NCI-H69 (cell line): ENCODE measurements around the gene PACRGL.

Experiments
- DNase-seq: peaks from one replicate; lab custom pipeline; 2025; lab: John Stamatoyannopoulos, UW

Gene PACRGL

GRCh38 chr4:20700007-20700761 is at the start of gene PACRGL:
Gene PACRGL (plus strand): TSS chr4:20700458. CDS start chr4:20704482, 4,024 bp downstream.
- peak; percentile 97 for DNase-seq

DNA sequence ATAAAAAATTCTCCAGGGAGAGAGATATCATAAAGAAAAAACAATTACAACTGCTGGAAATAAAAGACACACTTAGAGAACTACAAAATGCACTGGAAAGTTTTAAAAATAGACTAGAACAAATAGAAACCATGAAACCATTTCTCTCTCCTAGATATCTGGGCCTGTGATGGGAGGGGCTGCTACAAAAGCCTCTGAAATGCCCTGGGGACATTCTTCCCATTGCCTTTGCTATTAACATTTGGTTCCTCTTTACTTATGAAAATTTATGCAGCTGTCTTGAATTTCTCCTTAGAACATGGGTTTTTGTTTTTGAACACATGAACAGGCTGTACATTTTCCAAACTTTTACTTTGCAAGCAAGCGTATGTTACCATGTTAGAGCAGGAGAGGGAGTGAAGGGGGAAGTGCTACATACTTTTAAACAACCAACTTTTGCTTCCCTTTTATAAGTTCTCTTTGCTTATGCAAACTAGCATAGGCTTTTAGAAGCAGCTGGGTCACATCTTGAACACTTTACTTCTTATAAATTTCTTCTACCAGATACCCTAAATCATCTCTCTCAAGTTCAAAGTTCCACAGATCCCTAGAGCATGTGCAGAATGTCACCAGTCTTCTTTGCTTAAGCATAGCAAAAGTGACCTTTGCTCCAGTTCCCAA is 47.9 kb upstream of the PACRGL start:
- DNase-seq = peak; percentile 31

DNA sequence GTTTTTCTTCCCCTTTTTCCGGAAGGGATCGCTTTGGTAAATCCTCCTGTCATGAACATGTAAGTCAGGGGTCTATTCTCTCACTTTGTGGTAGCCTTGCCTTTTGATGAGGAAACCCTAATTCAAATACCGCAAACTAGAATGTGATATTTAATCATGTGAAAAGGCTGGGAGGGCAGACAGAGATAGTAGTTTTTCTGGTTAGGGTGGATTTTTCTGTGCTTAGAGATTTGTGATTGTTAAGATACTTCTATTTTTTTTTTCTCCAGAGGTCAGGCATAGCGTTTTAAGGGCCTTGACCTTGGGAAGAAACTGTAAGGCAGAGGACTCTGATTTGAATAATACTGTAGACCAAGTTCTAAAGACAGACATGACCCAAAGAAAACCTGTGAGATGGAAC is 41.8 kb upstream of the PACRGL start:
- no peak for DNase-seq

DNA sequence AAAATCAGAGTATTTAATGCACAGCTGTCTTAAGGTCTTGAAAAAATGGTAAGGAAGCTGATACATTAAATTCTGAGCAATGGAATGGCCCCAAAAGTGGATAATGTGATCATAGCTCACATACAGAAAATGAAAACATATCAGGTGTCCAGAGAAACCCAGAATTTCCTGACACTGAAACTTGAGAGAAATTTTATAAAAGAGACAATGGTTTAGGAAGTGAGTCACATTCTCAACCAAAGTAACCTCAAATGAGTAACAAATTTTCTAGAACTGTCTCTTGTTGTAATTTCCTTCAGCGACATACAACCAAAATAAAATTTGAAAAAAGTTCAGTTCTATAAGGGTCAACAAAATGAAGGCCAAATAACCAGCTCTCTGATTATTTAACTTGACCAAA is 37.4 kb upstream of the PACRGL start:
- DNase-seq = no peak

GRCh38 chr4:20666012-20666860 is 34.0 kb upstream of the PACRGL start:
- no peak for DNase-seq

GRCh38 chr4:20672262-20672661 is 28.0 kb upstream of the PACRGL start:
- no peak for DNase-seq

GRCh38 chr4:20675786-20676185 is 24.5 kb upstream of the PACRGL start:
- DNase-seq = no peak

- peak; percentile 40 for DNase-seq
Observed at GRCh38 chr4:20676501-20677197, 23.6 kb upstream of the PACRGL start.

DNA sequence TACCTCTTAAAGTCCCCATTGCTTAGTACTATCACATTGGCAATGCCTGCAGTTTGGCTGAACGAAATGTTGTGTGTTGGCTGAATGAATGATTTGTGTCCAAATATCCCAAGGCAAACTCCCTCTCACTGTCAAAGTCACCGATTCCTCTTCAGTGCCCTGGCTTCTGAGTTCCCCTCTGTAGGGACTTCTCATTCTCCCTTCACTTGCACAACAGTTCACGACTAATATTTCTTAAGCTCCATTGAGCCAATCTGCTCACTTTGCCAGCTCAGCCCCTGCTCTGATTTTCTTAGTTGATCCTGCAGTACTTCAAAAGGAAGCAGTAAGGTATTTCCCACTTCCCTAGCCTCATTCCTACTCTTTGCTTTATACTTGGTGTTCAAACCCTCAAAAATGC is 21.9 kb upstream of the PACRGL start:
- no peak for DNase-seq

GRCh38 chr4:20679951-20680350 is 20.3 kb upstream of the PACRGL start:
- peak; percentile 9 for DNase-seq

GRCh38 chr4:20680736-20681135 is 19.5 kb upstream of the PACRGL start:
- DNase-seq = peak; percentile 9

GRCh38 chr4:20681271-20681670 is 19.0 kb upstream of the PACRGL start:
- no peak for DNase-seq

DNA sequence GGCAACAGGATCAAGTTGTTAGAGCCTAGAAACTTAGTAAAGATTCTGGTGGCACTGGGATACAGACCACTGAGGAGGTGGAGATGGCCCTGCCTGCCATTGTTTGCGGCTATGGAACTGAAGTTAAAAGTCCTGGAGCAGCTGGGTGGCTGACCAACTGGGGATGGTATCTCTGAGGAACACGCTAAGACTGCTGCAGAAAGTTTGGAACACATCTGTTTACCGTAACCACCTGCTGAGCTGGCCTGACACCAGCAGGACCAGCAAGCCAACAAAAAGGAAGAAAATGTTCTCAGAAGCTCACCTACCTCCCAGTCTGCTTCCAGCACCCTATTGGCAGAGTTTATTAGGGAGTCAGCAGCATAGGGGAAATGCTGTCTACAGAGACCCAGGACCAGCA is 17.4 kb upstream of the PACRGL start:
- DNase-seq = peak; percentile 30

- DNase-seq = peak; percentile 36
Observed at GRCh38 chr4:20683766-20684165, 16.5 kb upstream of the PACRGL start.

DNA sequence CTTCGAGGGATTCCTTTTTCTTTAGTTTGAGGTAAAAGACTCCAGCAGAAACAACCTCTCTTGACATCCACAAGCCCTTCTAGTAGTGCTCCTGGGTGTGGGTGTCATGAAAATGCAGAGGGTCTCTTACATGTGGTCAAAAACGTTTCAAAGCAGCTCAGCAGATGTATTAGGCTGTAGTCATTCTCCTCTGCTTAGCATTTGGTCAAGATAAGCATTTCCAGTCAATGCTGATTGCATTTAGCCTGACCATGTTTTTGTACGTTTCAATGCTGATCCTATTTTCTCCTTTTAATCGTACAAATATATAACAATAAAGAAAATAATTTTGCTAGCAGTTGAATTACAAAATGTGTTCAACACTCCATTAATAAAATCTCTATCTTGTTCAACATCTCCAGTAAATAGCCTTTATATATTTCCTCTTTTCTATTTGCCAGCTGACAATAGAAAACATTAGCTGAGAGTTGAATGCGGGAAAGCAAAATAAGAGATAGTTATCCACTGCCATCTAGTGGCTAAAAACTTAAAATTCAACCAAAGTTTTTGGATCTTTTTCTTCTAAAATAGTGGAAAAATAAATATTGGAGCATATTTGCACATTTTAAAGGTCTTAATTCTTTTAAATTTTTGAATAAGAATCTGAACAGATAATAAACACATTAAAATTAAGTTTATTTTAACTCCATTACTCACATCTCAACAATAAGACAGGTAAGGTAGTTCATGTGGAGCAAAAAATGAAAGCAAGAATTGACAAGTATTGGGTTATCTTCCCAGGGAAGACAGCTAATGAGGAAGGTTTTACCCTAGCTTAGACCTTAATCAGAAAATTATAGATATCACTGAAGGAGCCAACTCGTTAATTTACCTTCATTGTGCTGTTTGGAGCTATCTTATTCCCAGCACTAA is 15.2 kb upstream of the PACRGL start:
- peak; percentile 55 for DNase-seq

DNA sequence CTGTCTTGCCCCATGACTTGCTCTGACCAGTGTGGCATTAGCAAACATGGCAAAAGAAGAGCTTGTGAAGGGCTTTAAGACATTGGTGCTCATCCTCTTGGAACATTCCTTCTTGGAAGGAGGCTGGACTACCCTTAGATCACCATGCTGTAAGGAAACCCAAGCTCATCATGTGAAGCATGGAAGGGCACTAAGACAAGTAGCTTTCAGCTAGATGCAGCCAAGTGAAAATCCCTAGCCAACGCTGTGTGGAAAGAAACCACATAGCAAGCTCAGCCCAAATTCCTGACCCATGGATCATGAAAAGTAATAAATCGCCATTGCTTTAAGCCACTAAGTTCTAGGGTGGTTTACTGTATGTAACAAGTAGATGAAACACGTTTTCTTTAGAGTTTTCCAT is 12.4 kb upstream of the PACRGL start:
- DNase-seq = no peak

DNA sequence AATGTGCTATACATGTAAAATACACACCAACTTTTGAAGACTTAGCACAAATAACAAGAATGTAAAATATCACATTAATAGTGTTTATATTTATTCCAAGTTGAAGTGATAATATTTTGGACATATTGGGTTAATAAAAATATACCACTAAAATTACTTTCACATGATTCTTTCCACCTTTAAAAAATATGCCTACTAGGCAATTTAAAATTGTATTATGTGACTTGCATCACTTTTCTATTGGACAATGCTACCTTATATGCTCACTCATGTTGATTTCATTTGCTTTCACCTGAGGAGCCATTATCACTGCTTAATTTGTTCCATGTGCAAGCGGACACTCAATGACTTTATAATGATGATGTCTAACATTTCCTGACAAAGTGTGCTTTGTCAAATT is 3.4 kb upstream of the PACRGL start:
- no peak for DNase-seq

DNA sequence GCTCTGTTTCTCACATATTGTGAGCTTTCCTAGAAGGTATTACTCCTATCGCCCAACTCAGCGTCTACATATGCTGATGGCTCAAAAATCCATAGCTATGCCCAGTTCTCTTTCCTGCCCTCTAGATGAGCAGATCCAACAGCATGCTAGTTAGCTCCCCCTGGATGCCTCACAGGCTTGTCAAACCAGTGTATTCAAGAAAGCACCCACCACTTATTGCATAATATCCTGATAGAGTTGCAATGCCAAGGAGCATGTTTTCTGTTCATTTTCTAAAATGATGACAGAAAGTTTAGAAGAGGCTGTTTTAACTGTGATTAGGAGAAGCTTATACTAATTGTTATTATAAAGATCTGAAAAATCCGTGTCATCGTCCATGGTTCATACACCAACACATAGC is 1.9 kb upstream of the PACRGL start:
- DNase-seq = peak; percentile 23

DNA sequence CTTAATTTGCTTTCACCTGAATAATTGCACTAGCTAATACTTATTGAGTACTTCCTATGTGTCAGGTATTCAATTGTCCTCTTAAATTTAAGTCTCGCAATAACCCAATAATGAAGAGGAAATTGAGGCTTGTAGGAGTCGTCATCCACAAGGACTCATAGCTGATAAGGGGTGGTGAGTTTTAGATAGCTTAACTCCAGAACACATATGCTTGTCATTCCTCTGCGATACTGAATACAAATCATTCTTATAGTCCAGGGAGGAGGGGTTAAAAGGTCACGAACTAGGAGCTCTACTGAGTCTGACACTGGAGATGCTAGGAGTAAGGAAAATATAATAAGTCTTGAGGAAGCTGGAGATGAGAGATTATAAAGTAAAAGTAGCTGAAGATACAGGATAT is 1.4 kb upstream of the PACRGL start:
- no peak for DNase-seq

DNA sequence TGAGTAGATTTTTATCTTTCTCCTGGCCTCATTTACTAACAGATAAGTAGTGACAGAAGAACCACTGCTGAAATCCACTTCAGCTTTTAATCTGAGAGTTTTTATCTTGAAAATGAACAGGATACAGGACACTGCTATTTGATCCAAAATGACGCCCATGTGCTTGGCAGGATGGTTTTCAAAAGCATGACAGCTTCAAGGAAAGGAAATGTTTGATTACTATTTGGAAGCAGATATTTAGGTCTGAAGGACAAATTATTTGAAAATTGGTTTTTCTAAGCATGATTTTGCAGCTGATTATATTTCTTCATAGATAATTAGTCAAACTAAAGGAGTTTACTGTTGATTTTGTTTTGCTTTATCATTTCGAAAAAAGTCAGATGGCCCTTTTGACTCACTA is 11.1 kb downstream of the PACRGL start:
- no peak for DNase-seq

DNA sequence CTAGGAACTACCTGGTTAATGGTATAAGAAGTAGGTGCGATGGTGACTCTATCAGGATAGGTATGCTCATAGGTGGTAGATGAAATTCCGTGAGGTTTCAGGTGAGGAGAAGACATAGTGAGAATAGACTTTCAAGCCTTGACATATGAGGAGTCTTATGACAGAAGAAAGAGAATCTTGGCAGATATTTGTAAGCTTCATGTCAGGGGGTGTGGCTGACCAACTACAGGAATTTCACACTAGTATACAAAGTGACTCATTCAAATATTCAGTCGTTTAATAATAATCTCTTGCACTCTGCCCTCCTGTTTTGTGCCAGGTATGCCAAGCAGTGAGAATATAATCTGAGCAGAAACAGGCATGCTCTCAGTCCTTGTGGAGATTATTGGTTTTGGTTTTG is 22.8 kb downstream of the PACRGL start:
- DNase-seq = no peak
